Activated naive CD8-positive, alpha-beta T cell (primary cell): ENCODE measurements around the gene STXBP2.

Experiments
- H3K27ac Mint-ChIP-seq: one replicate; pipeline ENCODE4 v1.8.0; 2021; ENCODE audit warnings: mixed read lengths
- H3K27me3 Mint-ChIP-seq: one replicate; pipeline ENCODE4 v1.8.0; 2021; ENCODE audit warnings: mixed read lengths
- H3K36me3 Mint-ChIP-seq: one replicate; pipeline ENCODE4 v1.8.0; 2021; ENCODE audit warnings: mixed read lengths
- H3K4me1 Mint-ChIP-seq: one replicate; pipeline ENCODE4 v1.8.0; 2021; ENCODE audit warnings: low read depth, mixed read lengths
- H3K4me3 Mint-ChIP-seq: one replicate; pipeline ENCODE4 v1.8.0; 2021; ENCODE audit warnings: mild to moderate bottlenecking, mixed read lengths
- H3K9me3 Mint-ChIP-seq: one replicate; pipeline ENCODE4 v1.8.0; 2021; ENCODE audit warnings: low read depth, mixed read lengths

The STXBP2 gene

DNA sequence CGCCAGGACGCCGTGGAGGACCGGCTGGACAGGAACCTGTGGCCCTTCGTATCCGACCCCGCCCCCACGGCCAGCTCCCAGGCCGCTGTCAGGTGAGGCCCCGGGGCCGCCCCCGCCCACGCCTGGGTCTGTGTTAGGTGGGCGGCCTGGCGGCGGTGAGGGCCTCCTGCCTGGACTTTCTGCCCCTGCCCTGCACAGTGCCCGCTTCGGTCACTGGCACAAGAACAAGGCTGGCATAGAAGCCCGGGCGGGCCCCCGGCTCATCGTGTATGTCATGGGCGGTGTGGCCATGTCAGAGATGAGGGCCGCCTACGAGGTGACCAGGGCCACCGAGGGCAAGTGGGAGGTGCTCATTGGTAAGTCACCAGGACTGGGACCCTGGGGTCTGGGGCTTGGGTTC is 10.2 kb downstream of the STXBP2 start:
- Mint-ChIP-seq H3K9me3 (no peaks in the 10 kb centered on the region), H3K4me3 (no peak overlapping the region), H3K27ac (no peak overlapping the region), H3K36me3 (no peaks in the 10 kb centered on the region), H3K27me3 (no peaks in the 10 kb centered on the region), H3K4me1 (peaks cover 3% of the 10 kb centered on the region)

DNA sequence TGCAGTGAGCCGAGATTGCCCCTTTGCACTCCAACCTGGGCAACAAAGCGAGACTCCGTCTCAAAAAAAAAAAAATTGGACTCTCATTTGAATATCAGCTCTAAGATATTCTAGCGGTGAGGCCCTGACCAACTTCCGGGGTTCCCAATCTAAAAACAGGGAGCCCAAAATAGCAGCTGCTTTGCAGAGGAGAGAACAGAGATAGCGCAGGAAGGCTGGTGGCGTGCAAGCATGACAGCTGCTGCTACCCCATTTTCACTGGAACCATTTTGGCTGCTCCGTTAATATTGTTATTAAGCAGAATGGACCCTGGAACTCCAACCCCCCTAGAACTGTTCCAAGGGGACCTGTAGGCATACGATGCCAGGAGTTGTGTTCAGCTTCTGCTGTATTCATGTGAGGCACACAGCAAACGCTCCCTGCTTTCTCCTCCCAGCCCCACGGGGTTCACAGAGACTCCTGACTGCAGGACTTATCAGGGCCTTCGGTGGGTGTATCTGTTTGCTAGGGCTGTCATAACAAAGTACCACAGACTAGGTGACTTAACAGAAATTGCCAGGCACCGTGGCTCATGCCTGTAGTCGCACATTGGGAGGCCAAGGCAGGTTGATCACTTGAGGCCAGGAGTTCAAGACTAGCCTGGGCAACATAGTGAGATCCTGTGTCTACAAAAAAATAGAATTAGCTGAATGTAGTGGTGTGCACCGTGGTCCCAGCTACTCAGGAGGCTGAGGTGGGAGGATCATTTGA is 11.5 kb downstream of the STXBP2 start:
- Mint-ChIP-seq H3K27me3 (no peaks in the 10 kb centered on the region), H3K9me3 (no peaks in the 10 kb centered on the region), H3K27ac (no peak overlapping the region), H3K36me3 (no peaks in the 10 kb centered on the region), H3K4me1 (peaks cover 8% of the 10 kb centered on the region), H3K4me3 (no peak overlapping the region)

DNA sequence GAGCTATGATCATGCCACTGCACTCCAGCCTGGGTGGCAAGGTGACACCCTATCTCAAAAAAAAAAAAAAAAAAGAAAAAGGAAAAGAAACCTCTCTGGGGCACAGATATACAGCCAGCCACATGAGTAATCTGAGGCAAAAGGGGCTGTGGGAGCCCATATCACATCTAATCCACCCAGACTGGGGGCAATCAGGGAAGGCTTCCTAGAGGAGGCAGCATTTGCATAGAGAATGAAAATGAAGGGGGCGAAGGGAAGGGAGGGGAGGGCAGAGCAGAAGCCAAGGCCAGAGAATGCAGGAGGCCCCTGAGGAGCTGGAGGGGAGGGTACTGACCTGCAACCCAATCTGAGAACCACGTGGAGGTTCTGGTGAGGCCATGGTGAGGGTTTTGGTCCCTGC is 13.2 kb downstream of the STXBP2 start:
- H3K27me3 Mint-ChIP-seq: no peaks in the 10 kb centered on the region
- H3K27ac Mint-ChIP-seq: no peak overlapping the region
- H3K4me3 Mint-ChIP-seq: no peak overlapping the region
- H3K4me1 Mint-ChIP-seq: peaks cover 8% of the 10 kb centered on the region
- H3K9me3 Mint-ChIP-seq: no peaks in the 10 kb centered on the region
- no peaks in the 10 kb centered on the region for H3K36me3 Mint-ChIP-seq

DNA sequence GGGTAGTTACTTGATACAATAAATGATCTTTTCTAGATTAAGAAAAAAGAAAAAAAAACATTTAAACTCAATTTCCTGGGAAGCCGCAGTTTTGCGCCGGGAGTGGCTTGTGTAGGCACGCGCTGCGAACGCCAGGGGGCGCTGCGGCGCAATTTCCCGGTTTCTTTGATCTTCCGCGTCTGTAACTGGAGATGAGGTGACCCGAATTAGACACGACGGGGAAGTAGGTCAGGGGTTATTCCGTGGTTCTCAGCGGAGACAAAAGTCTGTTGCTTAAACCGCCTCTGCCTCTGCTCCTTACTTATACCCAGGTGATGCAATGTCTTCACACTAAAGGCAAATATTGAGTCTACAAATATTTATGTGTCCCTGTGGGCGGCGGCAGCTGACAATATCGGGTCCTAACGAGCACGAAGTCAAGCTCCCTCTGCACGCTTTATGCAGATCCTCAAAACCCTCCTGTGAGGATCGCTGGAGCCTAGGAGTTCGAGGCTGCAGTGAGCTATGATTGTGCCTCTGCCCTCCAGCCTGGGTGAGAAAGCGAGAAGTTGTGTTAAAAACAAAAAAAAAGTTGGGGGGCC is 15.2 kb downstream of the STXBP2 start:
- no peaks in the 10 kb centered on the region for H3K27me3 Mint-ChIP-seq
- no peaks in the 10 kb centered on the region for H3K36me3 Mint-ChIP-seq
- H3K4me1 Mint-ChIP-seq: peaks cover 10% of the 10 kb centered on the region
- peak overlapping the region; percentile 76 for H3K4me3 Mint-ChIP-seq
- H3K27ac Mint-ChIP-seq: no peak overlapping the region
- H3K9me3 Mint-ChIP-seq: no peaks in the 10 kb centered on the region

DNA sequence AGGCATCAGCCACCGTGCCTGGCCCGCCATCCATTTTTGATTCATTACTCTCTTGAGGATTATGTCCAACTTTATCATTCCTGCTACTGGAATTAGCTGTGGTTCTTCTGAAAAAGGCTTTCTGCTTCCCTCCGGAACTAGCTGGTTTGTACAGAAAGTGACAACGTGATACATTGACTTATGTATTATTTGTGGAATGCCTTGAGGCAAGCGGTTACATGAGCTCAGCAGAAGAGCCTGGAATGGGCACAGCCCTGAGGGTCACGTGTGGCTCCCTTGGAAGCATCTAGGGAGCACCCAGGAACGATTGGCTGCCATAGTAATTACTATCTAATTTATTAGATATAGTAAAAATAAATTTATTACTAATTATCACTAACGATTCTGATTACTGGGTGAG is 17.5 kb downstream of the STXBP2 start:
- no peak overlapping the region for H3K27ac Mint-ChIP-seq
- no peaks in the 10 kb centered on the region for H3K27me3 Mint-ChIP-seq
- H3K9me3 Mint-ChIP-seq: no peaks in the 10 kb centered on the region
- peaks cover 23% of the 10 kb centered on the region for H3K4me1 Mint-ChIP-seq
- no peaks in the 10 kb centered on the region for H3K36me3 Mint-ChIP-seq
- no peak overlapping the region for H3K4me3 Mint-ChIP-seq

DNA sequence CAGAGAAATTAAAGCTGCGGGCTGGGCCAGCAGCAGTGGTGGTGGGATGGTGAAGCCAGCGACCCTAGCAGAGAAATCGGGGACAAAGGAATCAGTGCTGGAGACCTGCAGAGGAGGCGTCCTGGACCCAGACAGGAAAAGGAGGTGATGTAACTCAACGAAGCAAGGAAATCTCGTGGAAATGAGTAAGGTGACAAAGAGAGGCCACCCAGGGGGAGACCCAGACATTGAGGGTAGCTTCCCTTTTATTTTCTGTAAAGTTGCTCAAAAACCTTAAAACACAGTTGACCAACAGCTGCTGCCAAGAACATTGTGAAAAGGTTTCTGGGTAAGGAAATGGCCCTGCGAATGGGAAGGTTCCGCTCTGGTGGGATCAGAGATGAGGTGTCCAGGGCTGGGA is 18.7 kb downstream of the STXBP2 start:
- Mint-ChIP-seq H3K27ac (no peak overlapping the region), H3K36me3 (no peaks in the 10 kb centered on the region), H3K4me3 (no peak overlapping the region), H3K9me3 (no peaks in the 10 kb centered on the region), H3K27me3 (no peaks in the 10 kb centered on the region), H3K4me1 (peaks cover 23% of the 10 kb centered on the region)

DNA sequence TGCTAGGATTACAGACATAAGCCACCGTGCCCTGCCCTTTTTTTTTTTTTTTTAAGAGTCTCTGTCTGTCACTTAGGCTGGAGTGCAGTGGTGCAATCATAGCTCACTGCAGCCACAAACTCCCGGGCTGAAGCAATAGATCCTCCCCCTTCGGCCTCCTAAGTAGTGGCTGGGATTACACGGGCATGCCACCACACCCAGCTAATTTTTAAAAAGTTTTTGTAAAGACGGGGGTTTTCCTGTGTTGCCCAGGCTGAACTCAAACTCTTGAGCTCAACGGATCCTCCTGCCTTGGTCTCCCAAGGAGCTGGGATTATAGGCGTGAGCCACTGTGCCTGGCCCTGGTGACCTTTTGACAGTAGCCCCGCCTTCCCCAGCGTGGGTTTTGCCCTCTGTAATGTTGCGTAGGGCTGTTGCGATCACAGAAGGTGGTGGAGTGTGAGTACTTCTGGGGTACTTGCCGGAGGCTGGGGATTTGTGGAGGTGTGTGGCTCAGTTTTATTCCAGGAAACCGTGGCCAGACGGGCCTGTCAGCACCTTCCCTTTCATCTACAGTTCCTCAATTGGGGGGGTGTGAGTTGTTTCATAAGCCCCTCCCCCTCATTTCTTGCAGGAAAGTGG is 20.3 kb downstream of the STXBP2 start:
- H3K9me3 Mint-ChIP-seq: no peaks in the 10 kb centered on the region
- H3K27me3 Mint-ChIP-seq: no peaks in the 10 kb centered on the region
- no peak overlapping the region for H3K4me3 Mint-ChIP-seq
- H3K36me3 Mint-ChIP-seq: no peaks in the 10 kb centered on the region
- no peak overlapping the region for H3K27ac Mint-ChIP-seq
- peaks cover 19% of the 10 kb centered on the region for H3K4me1 Mint-ChIP-seq

DNA sequence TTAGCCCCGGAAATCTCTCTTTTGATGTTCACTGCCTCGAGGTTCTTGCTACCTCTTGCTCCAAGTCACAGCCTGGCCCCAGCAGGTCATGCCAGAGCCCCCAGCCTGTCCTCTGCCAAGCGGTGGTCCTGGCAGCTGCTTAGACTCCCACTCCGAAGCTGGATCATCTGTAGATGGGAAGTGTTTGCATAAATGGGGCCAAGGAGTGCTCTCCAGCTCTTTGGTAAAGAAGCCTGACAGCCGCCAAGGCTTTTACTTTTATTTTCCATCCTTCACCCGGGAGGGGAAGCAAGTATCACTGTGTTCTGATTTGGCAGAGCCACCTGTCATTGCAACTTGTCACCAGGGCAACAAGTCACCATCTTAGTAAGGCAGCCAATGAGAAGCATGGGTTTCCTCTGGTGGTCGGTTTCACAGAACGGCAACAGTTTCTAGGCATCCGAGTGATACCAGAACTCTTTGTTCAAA is 21.3 kb downstream of the STXBP2 start:
- Mint-ChIP-seq H3K36me3 (no peaks in the 10 kb centered on the region), H3K4me1 (peaks cover 15% of the 10 kb centered on the region), H3K4me3 (peak overlapping the region; percentile 61), H3K27me3 (no peaks in the 10 kb centered on the region), H3K9me3 (no peaks in the 10 kb centered on the region), H3K27ac (peak overlapping the region; percentile 82)

DNA sequence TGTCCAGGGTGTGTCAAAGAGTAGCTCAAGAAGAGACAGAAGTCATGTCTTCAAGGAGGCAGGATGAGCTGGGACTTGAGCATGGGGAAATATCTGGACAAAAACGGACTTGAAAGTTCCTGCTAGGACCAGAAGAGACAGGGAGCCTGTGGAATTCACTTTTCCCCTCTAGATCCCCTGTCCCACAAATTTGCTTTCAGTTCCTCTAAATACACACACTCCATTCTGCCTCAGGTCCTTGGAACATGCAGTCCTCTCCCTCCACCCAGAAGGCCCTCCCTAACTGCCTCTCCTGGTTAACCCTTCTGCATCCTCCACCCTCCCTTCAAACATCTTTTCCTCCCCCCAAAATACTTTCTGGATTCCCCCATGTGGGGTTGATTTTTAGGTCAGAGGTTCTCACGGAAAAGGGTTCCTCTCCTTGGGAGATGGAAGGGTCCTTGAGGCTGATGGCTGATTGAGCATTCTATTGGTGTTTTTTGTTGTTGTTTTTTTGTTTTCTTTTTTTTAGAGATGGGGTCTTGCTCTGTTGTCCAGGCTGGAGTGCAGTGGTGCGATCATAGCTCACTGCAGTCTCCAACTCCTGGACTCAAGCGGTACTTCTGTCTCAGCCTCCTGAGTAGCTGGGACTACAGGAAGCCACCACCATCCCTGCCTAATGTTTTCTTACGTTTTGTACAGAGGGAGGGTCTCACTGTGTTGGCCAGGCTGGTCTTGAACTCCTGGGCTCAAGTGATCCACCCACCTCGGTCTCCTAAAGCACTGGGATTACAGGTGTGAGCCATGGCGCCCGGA is 25.0 kb downstream of the STXBP2 start:
- no peak overlapping the region for H3K27ac Mint-ChIP-seq
- H3K36me3 Mint-ChIP-seq: no peaks in the 10 kb centered on the region
- peaks cover 1% of the 10 kb centered on the region for H3K27me3 Mint-ChIP-seq
- H3K4me3 Mint-ChIP-seq: no peak overlapping the region
- H3K4me1 Mint-ChIP-seq: peaks cover 15% of the 10 kb centered on the region
- H3K9me3 Mint-ChIP-seq: no peaks in the 10 kb centered on the region

DNA sequence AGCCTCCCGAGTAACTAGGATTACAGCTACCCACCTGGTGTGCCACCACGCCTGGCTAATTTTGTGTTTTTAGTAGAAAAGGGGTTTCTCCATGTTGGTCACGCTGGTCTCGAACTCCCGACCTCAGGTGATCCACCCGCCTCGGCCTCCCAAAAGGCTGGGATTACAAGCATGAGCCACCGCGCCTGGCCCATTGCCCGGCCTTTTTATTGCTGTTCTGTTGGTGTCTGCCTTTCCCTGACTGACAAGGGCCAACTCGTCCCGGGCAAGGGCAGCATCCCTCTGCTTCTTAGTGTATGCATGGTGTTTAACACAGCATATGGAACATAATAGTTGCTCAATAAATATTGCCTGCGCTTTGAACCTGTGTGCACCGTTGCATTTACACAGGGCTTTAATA is 25.7 kb downstream of the STXBP2 start:
- Mint-ChIP-seq H3K27me3 (peaks cover 1% of the 10 kb centered on the region), H3K4me3 (no peak overlapping the region), H3K9me3 (no peaks in the 10 kb centered on the region), H3K27ac (no peak overlapping the region), H3K4me1 (peaks cover 9% of the 10 kb centered on the region), H3K36me3 (no peaks in the 10 kb centered on the region)

DNA sequence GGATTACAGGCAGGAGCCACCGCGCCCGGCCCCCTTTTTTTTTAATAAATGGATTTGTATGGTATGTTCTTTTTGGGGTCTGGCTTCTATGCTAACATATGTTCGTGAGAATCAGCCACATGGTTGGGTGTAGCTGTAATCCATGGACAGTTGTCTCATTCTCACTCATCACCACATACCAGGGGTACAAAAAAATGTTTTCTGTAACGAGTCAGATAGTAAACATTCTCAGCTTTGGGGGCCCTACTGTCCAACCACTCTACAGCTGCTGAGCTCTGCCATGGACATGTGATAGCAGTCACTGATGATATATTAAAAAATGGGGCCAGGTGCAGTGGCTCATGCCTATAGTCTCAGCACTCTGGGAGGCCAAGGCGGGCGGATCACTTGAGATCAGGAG is 26.8 kb downstream of the STXBP2 start:
- no peak overlapping the region for H3K27ac Mint-ChIP-seq
- H3K27me3 Mint-ChIP-seq: peaks cover 1% of the 10 kb centered on the region
- H3K9me3 Mint-ChIP-seq: no peaks in the 10 kb centered on the region
- peaks cover under 1% of the 10 kb centered on the region for H3K4me1 Mint-ChIP-seq
- H3K4me3 Mint-ChIP-seq: no peak overlapping the region
- no peaks in the 10 kb centered on the region for H3K36me3 Mint-ChIP-seq

DNA sequence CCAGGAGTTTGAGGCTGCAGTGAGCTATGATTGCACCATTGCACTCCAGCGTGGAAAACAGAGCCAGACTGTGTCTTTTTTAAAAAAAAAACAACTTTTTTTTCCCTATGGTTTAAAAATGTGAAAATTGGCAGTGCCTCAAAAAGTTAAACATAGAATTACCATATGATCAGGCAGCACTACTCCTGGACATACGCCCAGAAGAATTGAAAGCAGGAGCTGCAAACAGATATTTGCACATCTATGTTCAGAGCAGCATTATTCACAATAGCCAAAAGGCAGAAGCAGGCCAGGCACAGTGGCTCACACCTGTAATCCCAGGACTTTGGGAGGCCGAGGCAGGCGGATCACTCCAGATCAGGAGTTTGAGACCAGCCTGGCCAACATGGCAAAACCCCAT is 28.2 kb downstream of the STXBP2 start:
- no peaks in the 10 kb centered on the region for H3K9me3 Mint-ChIP-seq
- peaks cover 8% of the 10 kb centered on the region for H3K4me1 Mint-ChIP-seq
- H3K4me3 Mint-ChIP-seq: no peak overlapping the region
- no peaks in the 10 kb centered on the region for H3K36me3 Mint-ChIP-seq
- peaks cover 5% of the 10 kb centered on the region for H3K27me3 Mint-ChIP-seq
- no peak overlapping the region for H3K27ac Mint-ChIP-seq

DNA sequence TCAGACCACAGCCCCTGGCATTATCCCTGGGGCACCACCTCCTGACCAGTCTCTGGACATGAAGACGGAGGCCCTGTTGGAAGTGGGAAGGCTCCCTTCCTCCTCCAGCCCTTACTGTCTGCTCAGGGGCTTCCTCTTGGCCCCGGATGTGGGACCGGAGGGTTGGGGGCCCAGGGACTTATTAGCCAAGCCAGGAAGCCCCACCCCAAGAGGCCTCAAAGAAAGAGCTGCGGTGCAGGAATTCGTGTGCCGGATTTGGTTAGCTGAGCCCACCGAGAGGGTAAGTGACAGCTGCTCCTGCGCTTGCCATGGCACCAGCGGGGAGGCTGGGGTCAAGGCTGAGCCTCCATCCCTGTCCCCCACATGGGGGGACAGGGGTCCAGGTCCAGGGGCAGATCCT is 31.9 kb downstream of the STXBP2 start, which contains the start of gene RETN:
Gene RETN, plus strand, starts transcription at position 208 of the 400 bp plus-strand sequence. CDS start 278 bp downstream, outside the sequence.
- no peaks in the 10 kb centered on the region for H3K9me3 Mint-ChIP-seq
- peaks cover 13% of the 10 kb centered on the region for H3K27me3 Mint-ChIP-seq
- H3K27ac Mint-ChIP-seq: peak within 1 kb of the TSS; percentile 43
- H3K4me3 Mint-ChIP-seq: peak within 1 kb of the TSS; percentile 65
- H3K36me3 Mint-ChIP-seq: no peaks in the 10 kb centered on the region
- H3K4me1 Mint-ChIP-seq: peaks cover 14% of the 10 kb centered on the region

DNA sequence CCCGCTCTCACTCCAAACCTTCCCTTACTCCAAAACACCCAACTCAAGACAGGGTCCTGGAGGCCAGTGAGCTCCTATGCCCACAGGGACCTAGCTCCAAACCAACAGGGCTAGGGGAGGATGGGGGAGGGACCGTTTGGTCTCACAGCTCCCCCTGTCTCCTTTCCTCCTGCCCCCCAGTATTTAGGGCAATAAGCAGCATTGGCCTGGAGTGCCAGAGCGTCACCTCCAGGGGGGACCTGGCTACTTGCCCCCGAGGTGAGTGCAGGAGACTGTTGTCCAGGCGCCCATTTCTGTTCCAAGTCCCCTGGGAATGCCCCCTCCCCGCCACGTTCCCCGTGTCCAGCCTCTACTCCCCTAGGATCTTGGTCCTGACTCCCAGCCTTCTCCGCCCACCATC is 32.7 kb downstream of the STXBP2 start:
- H3K4me1 Mint-ChIP-seq: peaks cover 20% of the 10 kb centered on the region
- no peaks in the 10 kb centered on the region for H3K36me3 Mint-ChIP-seq
- no peaks in the 10 kb centered on the region for H3K9me3 Mint-ChIP-seq
- H3K27ac Mint-ChIP-seq: peak overlapping the region; percentile 43
- H3K4me3 Mint-ChIP-seq: peak overlapping the region; percentile 65
- H3K27me3 Mint-ChIP-seq: peaks cover 18% of the 10 kb centered on the region
